ENCODE results near the gene TCL1A. TPM values are rescaled to one million over a fixed set of nuclear protein-coding genes. Genes with fewer than 3 reads are reported as not detected.

The TCL1A gene
- total and polyA plus RNA-seq, 7 donors: 1.2 to 99.5 TPM; not detected in 5

- no peak overlapping the region for H3K4me3 ChIP-seq
- peaks cover 0 to 14% (median 5%) of the 10 kb centered on the region in 4 donors for H3K4me1 ChIP-seq
- DNase-seq: no peak
- no peaks in the 10 kb centered on the region for H3K9me3 ChIP-seq
- intact Hi-C loops (cut with DNase I): no loop called here
- TF ChIP-seq POLR2A (IDR thresholded peaks at IDR 0.05) (no peak), EP300 (IDR thresholded peaks at IDR 0.05) (no peak), POLR2AphosphoS5 (IDR thresholded peaks at IDR 0.05) (no peak)
- TF ChIP-seq, protein P1, sequence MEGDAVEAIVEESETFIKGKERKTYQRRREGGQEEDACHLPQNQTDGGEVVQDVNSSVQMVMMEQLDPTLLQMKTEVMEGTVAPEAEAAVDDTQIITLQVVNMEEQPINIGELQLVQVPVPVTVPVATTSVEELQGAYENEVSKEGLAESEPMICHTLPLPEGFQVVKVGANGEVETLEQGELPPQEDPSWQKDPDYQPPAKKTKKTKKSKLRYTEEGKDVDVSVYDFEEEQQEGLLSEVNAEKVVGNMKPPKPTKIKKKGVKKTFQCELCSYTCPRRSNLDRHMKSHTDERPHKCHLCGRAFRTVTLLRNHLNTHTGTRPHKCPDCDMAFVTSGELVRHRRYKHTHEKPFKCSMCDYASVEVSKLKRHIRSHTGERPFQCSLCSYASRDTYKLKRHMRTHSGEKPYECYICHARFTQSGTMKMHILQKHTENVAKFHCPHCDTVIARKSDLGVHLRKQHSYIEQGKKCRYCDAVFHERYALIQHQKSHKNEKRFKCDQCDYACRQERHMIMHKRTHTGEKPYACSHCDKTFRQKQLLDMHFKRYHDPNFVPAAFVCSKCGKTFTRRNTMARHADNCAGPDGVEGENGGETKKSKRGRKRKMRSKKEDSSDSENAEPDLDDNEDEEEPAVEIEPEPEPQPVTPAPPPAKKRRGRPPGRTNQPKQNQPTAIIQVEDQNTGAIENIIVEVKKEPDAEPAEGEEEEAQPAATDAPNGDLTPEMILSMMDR (IDR thresholded peaks at IDR 0.05): no peak
- H3K27ac ChIP-seq: no peak overlapping the region
- no peaks in the 10 kb centered on the region for H3K36me3 ChIP-seq
- WGBS, 2 donors: 44 to 53% methylated on average over 7 of the region's 7 CpGs
- H3K27me3 ChIP-seq: peaks cover 0 to 3% (median 0%) of the 10 kb centered on the region in 3 donors
Observed at GRCh38 chr14:95697764-95698163, 16.2 kb downstream of the TCL1A start.

DNA sequence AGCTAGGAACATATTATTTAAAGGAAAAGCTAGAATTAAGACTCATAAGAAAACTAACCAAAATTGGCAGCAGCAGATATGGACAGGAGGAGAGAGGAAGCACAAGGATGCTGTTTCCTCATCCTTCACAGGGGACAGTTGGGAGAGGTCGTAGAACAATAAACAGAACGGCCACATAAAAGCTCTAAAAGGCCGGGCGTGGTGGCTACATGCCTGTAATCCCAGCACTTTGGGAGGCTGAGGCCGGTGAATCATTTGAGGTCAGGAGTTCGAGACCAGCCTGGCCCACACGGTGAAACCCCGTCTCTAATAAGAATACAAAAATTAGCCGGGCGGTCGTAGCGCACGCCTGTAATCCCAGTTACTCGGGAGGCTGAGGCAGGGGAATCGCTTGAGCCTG is 17.2 kb downstream of the TCL1A start:
- no peak overlapping the region for H3K27ac ChIP-seq
- H3K4me1 ChIP-seq: peaks cover 0 to 14% (median 5%) of the 10 kb centered on the region in 4 donors
- no peak overlapping the region for H3K4me3 ChIP-seq
- peaks cover 0 to 2% (median 0%) of the 10 kb centered on the region in 3 donors for H3K27me3 ChIP-seq
- TF ChIP-seq EP300 (IDR thresholded peaks at IDR 0.05): no peak
- TF ChIP-seq, protein P1 (IDR thresholded peaks at IDR 0.05): no peak
- no peak for TF ChIP-seq POLR2AphosphoS5 (IDR thresholded peaks at IDR 0.05)
- no peak for TF ChIP-seq POLR2A (IDR thresholded peaks at IDR 0.05)
- no peak for DNase-seq
- 56 to 65% methylated on average over 15 of the region's 15 CpGs for WGBS, 2 donors
- no peaks in the 10 kb centered on the region for H3K36me3 ChIP-seq
- H3K9me3 ChIP-seq: no peaks in the 10 kb centered on the region
- intact Hi-C loops (cut with DNase I): no loop called here

GRCh38 chr14:95695913-95696312 is 18.0 kb downstream of the TCL1A start:
- Histone ChIP-seq H3K27ac (no peak overlapping the region), H3K36me3 (no peaks in the 10 kb centered on the region), H3K27me3 (no peaks in the 10 kb centered on the region), H3K9me3 (no peaks in the 10 kb centered on the region), H3K4me1 (peaks cover 0 to 14% (median 5%) of the 10 kb centered on the region in 4 donors), H3K4me3 (no peak overlapping the region)
- TF ChIP-seq, protein P1 (IDR thresholded peaks at IDR 0.05): no peak
- TF ChIP-seq POLR2AphosphoS5 (IDR thresholded peaks at IDR 0.05): no peak
- no peak for TF ChIP-seq EP300 (IDR thresholded peaks at IDR 0.05)
- TF ChIP-seq POLR2A (IDR thresholded peaks at IDR 0.05): no peak
- DNase-seq: no peak
- WGBS, 2 donors: 62 to 72% methylated on average over 5 of the region's 5 CpGs
- intact Hi-C loops (cut with DNase I): no loop called here

DNA sequence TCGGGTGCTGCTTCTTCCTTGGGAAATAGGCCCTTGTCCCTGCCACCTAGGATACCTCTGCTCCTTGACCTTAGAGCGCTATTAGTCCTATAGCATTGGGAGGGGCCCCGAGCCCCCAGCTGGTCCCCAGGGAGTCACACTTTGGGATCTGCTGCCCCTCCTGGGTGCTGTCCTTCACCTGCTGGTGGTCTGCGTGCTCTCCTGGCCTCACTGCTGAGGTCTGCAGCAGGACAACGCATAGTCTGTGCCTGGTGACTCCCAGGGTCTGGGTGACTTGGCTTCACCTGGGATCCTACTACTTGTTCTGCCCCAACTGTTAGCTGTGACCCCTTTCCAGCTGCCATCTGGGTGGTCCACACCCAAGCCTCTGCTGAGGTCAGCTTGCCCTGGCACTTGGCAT is 18.9 kb downstream of the TCL1A start:
- Histone ChIP-seq H3K27ac (no peak overlapping the region), H3K27me3 (no peaks in the 10 kb centered on the region), H3K36me3 (no peaks in the 10 kb centered on the region), H3K4me3 (no peak overlapping the region), H3K4me1 (peaks cover 0 to 8% (median 4%) of the 10 kb centered on the region in 4 donors), H3K9me3 (no peaks in the 10 kb centered on the region)
- DNase-seq: no peak
- no peak for TF ChIP-seq EP300 (IDR thresholded peaks at IDR 0.05)
- TF ChIP-seq POLR2A (IDR thresholded peaks at IDR 0.05): no peak
- TF ChIP-seq, protein P1 (IDR thresholded peaks at IDR 0.05): no peak
- WGBS, 2 donors: 66 to 68% methylated on average over 5 of the region's 5 CpGs
- intact Hi-C loops (cut with DNase I): no loop called here

GRCh38 chr14:95692109-95692508 is 21.8 kb downstream of the TCL1A start:
- TF ChIP-seq EP300 (IDR thresholded peaks at IDR 0.05): no peak
- TF ChIP-seq POLR2AphosphoS5 (IDR thresholded peaks at IDR 0.05): no peak
- no peak for TF ChIP-seq POLR2A (IDR thresholded peaks at IDR 0.05)
- TF ChIP-seq, protein P1 (IDR thresholded peaks at IDR 0.05): no peak
- H3K27me3 ChIP-seq: no peaks in the 10 kb centered on the region
- H3K36me3 ChIP-seq: no peaks in the 10 kb centered on the region
- H3K27ac ChIP-seq: no peak overlapping the region
- H3K4me1 ChIP-seq: no peaks in the 10 kb centered on the region
- no peak for DNase-seq
- WGBS, 2 donors: 85 to 90% methylated on average over 4 of the region's 4 CpGs
- H3K4me3 ChIP-seq: no peak overlapping the region
- intact Hi-C loops (cut with DNase I): no loop called here
- no peaks in the 10 kb centered on the region for H3K9me3 ChIP-seq

All from sigmoid colon (tissue), 7 donors.